Activated CD8-positive, alpha-beta T cell treated with anti-CD3 and anti-CD28 coated beads for 36 hours (primary cell): Measurements from ENCODE around the gene CACNA1C. TPM values are rescaled to one million over a fixed set of nuclear protein-coding genes. Genes with fewer than 3 reads are reported as not detected.
A peak's percentile ranks its signal among the peaks of the same experiment; 100 is the strongest.

ENCODE experiments used
- ATAC-seq: fragments of 200-7000 bp; cut with Tn5 transposase; one replicate; pipeline ENCODE4 v1.10.0; 2021; ENCODE audit warnings: mild to moderate bottlenecking, moderate library complexity
- CTCF ChIA-PET: fragments of 350-600 bp; sonication (Branson Sonifier 250); formaldehyde crosslinking; loops from one replicate; lab custom pipeline; 2021; ENCODE audit warnings: antibody characterized with exemption; lab: Charles Lee
- POLR2A ChIA-PET: fragments of 350-600 bp; sonication (Branson Sonifier 250); formaldehyde crosslinking; loops from one replicate; lab custom pipeline; 2021; ENCODE audit warnings: antibody characterized with exemption; lab: Charles Lee
- DNase-seq: peaks from one replicate; pipeline ENCODE4 v3.0.0-alpha.2; 2020
- H3K27ac Mint-ChIP-seq: one replicate; pipeline ENCODE4 v1.8.0; 2021; ENCODE audit warnings: mild to moderate bottlenecking, mixed read lengths
- H3K27me3 Mint-ChIP-seq: one replicate; pipeline ENCODE4 v1.8.0; 2021; ENCODE audit warnings: mixed read lengths
- H3K36me3 Mint-ChIP-seq: one replicate; pipeline ENCODE4 v1.8.0; 2021; ENCODE audit warnings: low read depth, mixed read lengths
- H3K4me1 Mint-ChIP-seq: one replicate; pipeline ENCODE4 v1.8.0; 2021; ENCODE audit warnings: low read depth, mixed read lengths
- H3K4me3 Mint-ChIP-seq: one replicate; pipeline ENCODE4 v1.8.0; 2021; ENCODE audit warnings: mild to moderate bottlenecking, moderate library complexity, mixed read lengths
- H3K9me3 Mint-ChIP-seq: one replicate; pipeline ENCODE4 v1.8.0; 2021; ENCODE audit warnings: mixed read lengths
- intact Hi-C: fragments of 100-400 bp; cut with micrococcal nuclease; formaldehyde crosslinking; loops from one replicate; pipeline ENCODE4 v1.10.0; 2022
- total RNA-seq, 2 experiments: library from RNA; stranded (reverse); gene quantifications; one replicate each; pipeline ENCODE4 v1.2.3, GENCODE V29; 2021
- TF ChIP-seq, protein P1 (sequence below): fragments of 200-600 bp; IDR thresholded peaks from one replicate; pipeline ENCODE4 v1.8.0; 2022; ENCODE audit warnings: antibody characterized with exemption, mild to moderate bottlenecking

CACNA1C gene
- total RNA-seq, 2 experiments from 2014 or later = 0.02 to 0.05 TPM

DNA sequence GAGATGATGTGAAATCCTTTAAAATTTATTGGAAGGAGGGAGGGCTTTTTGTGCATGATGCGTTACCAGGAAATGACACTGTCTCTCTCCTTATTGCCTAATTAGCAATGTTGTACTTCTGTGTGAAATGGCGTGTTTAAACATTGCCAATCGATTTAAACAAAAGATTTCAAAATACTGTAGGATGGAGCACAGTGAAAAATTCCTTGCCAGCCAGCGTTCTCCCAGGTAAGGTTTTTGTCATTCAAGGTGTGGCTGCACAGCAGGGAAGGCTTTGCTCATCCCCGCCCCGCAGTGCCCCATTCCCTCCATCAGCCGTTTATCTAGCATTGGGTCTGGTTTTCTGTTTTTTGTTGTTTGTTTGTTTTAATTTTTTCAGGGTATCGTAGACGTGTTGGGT is 137.3 kb downstream of the CACNA1C start:
- CTCF ChIA-PET = no interaction called here

DNA sequence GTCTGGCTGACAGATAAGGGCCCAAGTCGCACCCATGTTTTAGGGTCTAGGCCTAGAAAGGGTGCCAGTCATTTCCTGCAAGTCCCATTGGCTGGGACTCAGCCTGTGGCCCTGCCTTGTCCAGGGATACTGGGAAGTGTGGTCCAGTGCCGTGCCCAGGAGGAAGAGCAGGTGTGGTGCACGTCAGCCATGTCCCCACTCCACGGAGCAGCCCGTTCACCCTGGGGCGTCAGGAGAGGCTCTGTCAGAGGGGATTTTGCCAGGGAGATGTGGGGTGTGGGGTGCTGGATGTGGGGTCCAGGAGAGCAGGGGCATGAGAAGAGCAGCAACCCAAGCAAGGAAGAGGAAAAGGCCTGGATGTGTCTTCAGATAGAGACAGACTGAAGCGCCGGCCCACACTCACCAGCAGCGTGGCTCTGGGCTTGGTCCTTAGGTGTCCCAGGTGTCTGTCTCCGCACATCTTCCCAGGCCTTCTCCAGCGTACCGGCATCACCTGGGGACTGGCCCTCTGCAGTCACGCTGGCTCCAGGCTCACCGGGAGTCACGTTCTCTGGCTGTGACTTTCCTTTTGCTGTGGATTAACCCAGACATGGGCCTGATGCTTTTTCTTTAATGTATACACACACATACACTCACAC is 138.2 kb downstream of the CACNA1C start:
- intact Hi-C loops = no loop called here
- DNase-seq (no peak), ATAC-seq (no peak)
- Mint-ChIP-seq H3K27me3 (no peaks in the 10 kb centered on the region), H3K9me3 (no peaks in the 10 kb centered on the region), H3K27ac (no peak overlapping the region), H3K4me1 (no peaks in the 10 kb centered on the region), H3K4me3 (no peak overlapping the region), H3K36me3 (no peaks in the 10 kb centered on the region)
- ChIA-PET CTCF (no interaction called here), POLR2A (no interaction called here)
- TF ChIP-seq, protein P1, sequence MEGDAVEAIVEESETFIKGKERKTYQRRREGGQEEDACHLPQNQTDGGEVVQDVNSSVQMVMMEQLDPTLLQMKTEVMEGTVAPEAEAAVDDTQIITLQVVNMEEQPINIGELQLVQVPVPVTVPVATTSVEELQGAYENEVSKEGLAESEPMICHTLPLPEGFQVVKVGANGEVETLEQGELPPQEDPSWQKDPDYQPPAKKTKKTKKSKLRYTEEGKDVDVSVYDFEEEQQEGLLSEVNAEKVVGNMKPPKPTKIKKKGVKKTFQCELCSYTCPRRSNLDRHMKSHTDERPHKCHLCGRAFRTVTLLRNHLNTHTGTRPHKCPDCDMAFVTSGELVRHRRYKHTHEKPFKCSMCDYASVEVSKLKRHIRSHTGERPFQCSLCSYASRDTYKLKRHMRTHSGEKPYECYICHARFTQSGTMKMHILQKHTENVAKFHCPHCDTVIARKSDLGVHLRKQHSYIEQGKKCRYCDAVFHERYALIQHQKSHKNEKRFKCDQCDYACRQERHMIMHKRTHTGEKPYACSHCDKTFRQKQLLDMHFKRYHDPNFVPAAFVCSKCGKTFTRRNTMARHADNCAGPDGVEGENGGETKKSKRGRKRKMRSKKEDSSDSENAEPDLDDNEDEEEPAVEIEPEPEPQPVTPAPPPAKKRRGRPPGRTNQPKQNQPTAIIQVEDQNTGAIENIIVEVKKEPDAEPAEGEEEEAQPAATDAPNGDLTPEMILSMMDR = no peak

More for the DNA sequence above, 137.3 kb downstream of the CACNA1C start:
- no peak for DNase-seq
- no peaks in the 10 kb centered on the region for H3K27me3 Mint-ChIP-seq
- no peaks in the 10 kb centered on the region for H3K36me3 Mint-ChIP-seq
- intact Hi-C loops = no loop called here
- no peak overlapping the region for H3K4me3 Mint-ChIP-seq
- POLR2A ChIA-PET = no interaction called here
- no peak overlapping the region for H3K27ac Mint-ChIP-seq
- TF ChIP-seq, protein P1 = no peak
- H3K4me1 Mint-ChIP-seq = no peaks in the 10 kb centered on the region
- ATAC-seq = no peak
- no peaks in the 10 kb centered on the region for H3K9me3 Mint-ChIP-seq

DNA sequence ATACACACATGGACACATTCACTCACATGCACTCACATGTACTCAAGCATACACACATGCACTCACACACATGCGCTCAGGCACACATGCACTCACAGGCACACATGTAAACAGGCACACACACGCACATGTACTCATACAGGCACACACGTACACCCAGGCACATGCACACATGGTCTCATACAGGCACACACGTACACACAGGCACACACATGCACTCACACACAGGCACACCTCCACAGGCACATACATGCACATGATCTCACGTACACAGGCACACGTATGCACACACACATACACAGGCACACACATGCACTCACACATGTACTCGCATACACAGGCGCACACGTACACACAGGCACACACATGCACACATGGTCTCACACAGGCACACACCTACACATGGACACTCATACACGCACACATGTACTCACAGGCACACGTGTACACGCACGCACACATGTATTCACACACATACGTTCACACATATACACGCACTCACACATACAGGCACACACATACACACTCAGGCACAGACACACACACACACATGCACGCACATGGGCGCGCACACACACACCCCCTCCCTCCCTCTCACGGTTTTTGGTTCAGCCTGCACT is 138.9 kb downstream of the CACNA1C start:
- ChIA-PET CTCF (no interaction called here), POLR2A (no interaction called here)
- Mint-ChIP-seq H3K9me3 (no peaks in the 10 kb centered on the region), H3K36me3 (no peaks in the 10 kb centered on the region), H3K27ac (no peak overlapping the region), H3K4me3 (no peak overlapping the region), H3K4me1 (no peaks in the 10 kb centered on the region), H3K27me3 (no peaks in the 10 kb centered on the region)
- ATAC-seq = peak; percentile 17
- DNase-seq = no peak
- TF ChIP-seq, protein P1 = no peak
- intact Hi-C loops = no loop called here

DNA sequence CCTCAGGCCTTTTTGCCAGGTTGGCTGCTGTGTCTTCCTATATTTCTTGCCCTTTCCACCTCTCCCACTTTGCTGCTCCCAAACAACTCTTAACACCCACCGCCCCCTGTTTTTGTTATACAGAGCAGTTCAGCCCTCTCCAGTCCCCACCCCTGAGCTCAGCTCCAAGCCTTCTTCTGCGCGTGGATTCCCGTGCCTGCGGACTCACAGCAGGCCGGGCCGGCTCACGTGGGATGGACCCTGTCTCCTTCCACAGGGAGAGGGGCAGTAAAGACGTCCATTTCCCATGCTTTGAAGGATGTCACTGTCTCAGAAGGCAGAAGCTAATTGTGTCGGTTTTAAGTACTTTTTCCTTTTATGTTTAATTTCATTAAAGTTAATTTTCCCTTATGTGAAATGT is 139.4 kb downstream of the CACNA1C start:
- TF ChIP-seq, protein P1 = no peak
- H3K4me1 Mint-ChIP-seq = no peaks in the 10 kb centered on the region

DNA sequence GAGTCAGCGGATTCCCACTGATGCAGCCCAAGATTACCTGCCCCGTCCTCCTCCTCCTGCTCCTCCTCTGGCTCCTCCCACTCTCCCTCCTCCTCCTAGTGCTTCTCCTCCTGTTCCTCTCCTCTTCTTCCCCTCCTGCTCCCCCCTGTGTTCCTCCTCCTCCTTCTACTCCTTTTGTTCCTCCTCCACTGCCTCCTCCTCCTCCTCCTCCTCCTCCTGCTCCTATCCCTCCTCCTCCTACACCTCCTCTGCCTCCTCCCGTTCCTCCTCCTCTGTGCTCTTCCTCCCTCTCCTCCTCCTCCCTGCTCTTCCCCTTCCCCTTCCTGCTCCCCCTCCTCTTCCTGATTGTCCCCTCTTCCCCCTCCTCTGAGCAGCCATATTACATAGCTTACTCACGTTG is 141.3 kb downstream of the CACNA1C start:
- CTCF ChIA-PET = no interaction called here
- intact Hi-C loops = no loop called here
- no peak for ATAC-seq

More for the DNA sequence above, 139.4 kb downstream of the CACNA1C start:
- no peak for DNase-seq
- CTCF ChIA-PET = no interaction called here
- Mint-ChIP-seq H3K27ac (no peak overlapping the region), H3K36me3 (no peaks in the 10 kb centered on the region), H3K27me3 (no peaks in the 10 kb centered on the region), H3K9me3 (no peaks in the 10 kb centered on the region), H3K4me3 (no peak overlapping the region)
- no peak for ATAC-seq
- POLR2A ChIA-PET = no interaction called here
- intact Hi-C loops = no loop called here

More for the DNA sequence above, 141.3 kb downstream of the CACNA1C start:
- no peaks in the 10 kb centered on the region for H3K9me3 Mint-ChIP-seq
- no peak for DNase-seq
- TF ChIP-seq, protein P1 = no peak
- POLR2A ChIA-PET = interaction anchor here (0.8 to 1.6 kb wide), 2 partner anchors 12 to 22 kb away, joined by 3 to 4 read pairs; no protein-coding TSS in a partner anchor
- H3K27ac Mint-ChIP-seq = no peak overlapping the region
- no peaks in the 10 kb centered on the region for H3K36me3 Mint-ChIP-seq
- H3K4me1 Mint-ChIP-seq = no peaks in the 10 kb centered on the region
- no peaks in the 10 kb centered on the region for H3K27me3 Mint-ChIP-seq
- H3K4me3 Mint-ChIP-seq = no peak overlapping the region
